K562 (cell line): ENCODE results near the gene BAIAP2. TPM values are rescaled to one million over a fixed set of nuclear protein-coding genes. Genes with fewer than 3 reads are reported as not detected.

ENCODE experiments used
- BDP1 ChIP-seq: IDR thresholded peaks from 3 replicates; pipeline ENCODE4 v1.6.1; 2011; ENCODE audit not compliant: insufficient read length, insufficient read depth
- FOS ChIP-seq: IDR thresholded peaks from 3 replicates; pipeline ENCODE4 v1.6.1; 2011; ENCODE audit not compliant: insufficient read length; ENCODE audit errors: extremely low read depth
- FOXM1 ChIP-seq, 2 experiments: fragments of 450-650 bp in 1 of 2; sonication (generic) in 1 of 2; formaldehyde crosslinking in 1 of 2; IDR thresholded peaks; 2 replicates each; pipeline versions ENCODE4 v1.6.1 to v1.9.0; 2017 to 2022; ENCODE audit warnings: low read depth in 2 of 2, mild to moderate bottlenecking in 2 of 2, missing genetic modification reagents in 1 of 2, moderate library complexity in 1 of 2
- HNRNPH1 ChIP-seq: fragments of 200-400 bp; formaldehyde crosslinking; optimal IDR thresholded peaks from 2 replicates; pipeline ENCODE3; 2017; ENCODE audit warnings: low read depth, mild to moderate bottlenecking, low read length, moderate library complexity
- JUN ChIP-seq, 2 experiments: sonication (generic) in 1 of 2; formaldehyde crosslinking in 1 of 2; IDR thresholded peaks; 2 replicates each; pipeline versions ENCODE4 v1.6.1 to v1.8.0; 2012 to 2022; ENCODE audit warnings: borderline replicate concordance in 2 of 2, mild to moderate bottlenecking in 2 of 2, improper control_type of control experiment in 1 of 2, low read depth in 1 of 2, low read length in 1 of 2, missing genetic modification reagents in 1 of 2
- MCM3 ChIP-seq: fragments of 450-650 bp; IDR thresholded peaks from 2 replicates; pipeline ENCODE4 v1.6.1; 2016
- MEF2A ChIP-seq: IDR thresholded peaks from 2 replicates; pipeline ENCODE4 v1.6.1; 2011; ENCODE audit warnings: low read depth, mild to moderate bottlenecking, low read length, moderate library complexity; ENCODE audit not compliant: control insufficient read depth
- MIER1 ChIP-seq: fragments of 450-650 bp; IDR thresholded peaks from 2 replicates; pipeline ENCODE4 v1.6.1; 2016; ENCODE audit warnings: antibody characterized with exemption, mild to moderate bottlenecking, low read depth
- PHF21A ChIP-seq: fragments of 450-650 bp; IDR thresholded peaks from 2 replicates; pipeline ENCODE4 v1.6.1; 2017; ENCODE audit warnings: low read depth, borderline replicate concordance
- SRSF9 ChIP-seq: fragments of 200-400 bp; formaldehyde crosslinking; IDR thresholded peaks from 2 replicates; pipeline ENCODE4 v1.6.1; 2017; ENCODE audit warnings: low read depth, low read length, borderline replicate concordance
- TEAD1 ChIP-seq, 2 experiments: fragments of 450-650 bp in 1 of 2; sonication (generic) in 1 of 2; formaldehyde crosslinking; IDR thresholded peaks; 2 replicates each; pipeline versions ENCODE4 v1.4.0 to v1.8.0; 2020 to 2022; ENCODE audit warnings: mild to moderate bottlenecking in 2 of 2, missing genetic modification reagents in 1 of 2
- TEAD2 ChIP-seq: fragments of 450-650 bp; IDR thresholded peaks from 2 replicates; pipeline ENCODE4 v1.6.1; 2016; ENCODE audit warnings: missing genetic modification characterization, control low read depth, missing compliant biosample characterization
- ZKSCAN1 ChIP-seq: fragments of 150-350 bp; IDR thresholded peaks from 2 replicates; pipeline ENCODE4 v1.6.1; 2016; ENCODE audit warnings: low read depth, low read length
- ZNF316 ChIP-seq: fragments of 450-650 bp; IDR thresholded peaks from 2 replicates; pipeline ENCODE4 v1.6.1; 2016
- ZNF354B ChIP-seq: fragments of 250-450 bp; sonication (Bioruptor Pico); IDR thresholded peaks from 2 replicates; pipeline ENCODE4 v1.4.0; 2020
- polyA plus RNA-seq, 8 experiments: library from polyadenylated mRNA; depleted of rRNA in 4 of 8; stranded (reverse) in 5 of 8; unstranded in 3 of 8; fragments of >200 nt; fragmentation: Nextera tagmentation in 2 of 8; fragmentation: Illumina TruSeq in 1 of 8; extraction: Ambion mirVana in 2 of 8; extraction: Trizol in 1 of 8; gene quantifications; 2 replicates each; pipeline versions ENCODE4 v1.2.1 to v1.2.3, GENCODE V29; 2011 to 2014; ENCODE audit warnings: inconsistent platforms in 1 of 8, missing spikeins in 1 of 8
- total RNA-seq, 7 experiments: library from RNA; depleted of rRNA in 6 of 7; stranded (reverse); fragments of >200 nt in 6 of 7; fragmentation: Illumina TruSeq in 2 of 7; extraction: Trizol in 2 of 7; gene quantifications; 2 replicates each; pipeline versions ENCODE4 v1.2.1 to v1.2.3, GENCODE V29; 2011 to 2021; ENCODE audit warnings: low replicate concordance in 1 of 7
- TF ChIP-seq, protein P1 (sequence below), 2 experiments: fragments of 150-350 bp in 1 of 2; IDR thresholded peaks; 2 replicates each; pipeline ENCODE4 v1.6.1; 2012 to 2016; ENCODE audit warnings: low read depth in 2 of 2, low read length in 2 of 2, mild to moderate bottlenecking in 1 of 2, moderate library complexity in 1 of 2
- TF ChIP-seq, protein P2 (sequence below): fragments of 250-450 bp; sonication (Bioruptor Pico); IDR thresholded peaks from 2 replicates; pipeline ENCODE4 v1.4.0; 2020; ENCODE audit warnings: borderline replicate concordance
- TF ChIP-seq, protein P3 (sequence below): fragments of 450-650 bp; IDR thresholded peaks from 2 replicates; pipeline ENCODE4 v1.6.1; 2016
- TF ChIP-seq, protein P4 (sequence below): sonication (generic); formaldehyde crosslinking; IDR thresholded peaks from 2 replicates; pipeline ENCODE4 v1.8.1; 2023; ENCODE audit warnings: mild to moderate bottlenecking, missing genetic modification reagents

BAIAP2 gene
- total and polyA plus RNA-seq, 9 of the 15 experiments (the other 6 are each of a cell fraction or from before 2014, with no cell fraction given), result 2.3 to 51.6 (median 18.4) TPM

DNA sequence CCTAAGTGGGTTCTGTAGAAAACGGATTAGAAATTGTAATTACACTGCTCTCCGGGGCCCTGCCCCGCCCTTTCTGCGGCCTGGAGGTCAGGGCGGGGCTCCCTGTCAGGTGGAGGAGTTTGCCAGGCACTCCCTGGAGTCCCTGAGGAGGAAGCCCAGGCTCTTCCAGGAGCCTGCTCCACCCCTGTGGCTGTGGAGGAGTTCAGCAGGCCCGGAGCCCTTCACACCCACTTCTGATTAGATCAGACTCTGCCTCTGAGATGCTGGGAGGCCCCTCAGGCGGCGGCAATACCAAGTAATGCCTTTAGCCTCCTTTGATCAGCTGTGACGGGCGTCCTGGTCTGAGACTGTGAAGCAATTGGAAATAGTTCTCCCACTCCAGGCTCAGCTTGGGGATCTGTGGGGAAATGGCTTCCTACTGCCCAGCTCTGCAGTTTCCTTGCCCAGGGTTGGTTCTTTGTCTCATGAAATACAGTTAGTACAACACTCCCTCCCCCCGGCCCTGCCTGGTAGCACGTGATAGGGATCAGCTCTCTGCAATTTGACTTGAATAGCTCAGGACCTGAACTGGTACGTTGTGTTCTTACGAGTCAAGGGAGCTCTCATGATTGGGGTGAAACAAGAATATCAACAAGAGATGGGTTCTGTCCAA is 22.3 kb downstream of the BAIAP2 start (continued):
- TF ChIP-seq ZNF354B (CRISPR knock-in tag), result no peak
- no peak for TF ChIP-seq MCM3
- TF ChIP-seq TEAD1 (CRISPR knock-in tag; IDR thresholded peaks at IDR 0.05), result no peak
- no peak for TF ChIP-seq PHF21A
- no peak for TF ChIP-seq MEF2A
- no peak for TF ChIP-seq BDP1
- TF ChIP-seq, protein P1, sequence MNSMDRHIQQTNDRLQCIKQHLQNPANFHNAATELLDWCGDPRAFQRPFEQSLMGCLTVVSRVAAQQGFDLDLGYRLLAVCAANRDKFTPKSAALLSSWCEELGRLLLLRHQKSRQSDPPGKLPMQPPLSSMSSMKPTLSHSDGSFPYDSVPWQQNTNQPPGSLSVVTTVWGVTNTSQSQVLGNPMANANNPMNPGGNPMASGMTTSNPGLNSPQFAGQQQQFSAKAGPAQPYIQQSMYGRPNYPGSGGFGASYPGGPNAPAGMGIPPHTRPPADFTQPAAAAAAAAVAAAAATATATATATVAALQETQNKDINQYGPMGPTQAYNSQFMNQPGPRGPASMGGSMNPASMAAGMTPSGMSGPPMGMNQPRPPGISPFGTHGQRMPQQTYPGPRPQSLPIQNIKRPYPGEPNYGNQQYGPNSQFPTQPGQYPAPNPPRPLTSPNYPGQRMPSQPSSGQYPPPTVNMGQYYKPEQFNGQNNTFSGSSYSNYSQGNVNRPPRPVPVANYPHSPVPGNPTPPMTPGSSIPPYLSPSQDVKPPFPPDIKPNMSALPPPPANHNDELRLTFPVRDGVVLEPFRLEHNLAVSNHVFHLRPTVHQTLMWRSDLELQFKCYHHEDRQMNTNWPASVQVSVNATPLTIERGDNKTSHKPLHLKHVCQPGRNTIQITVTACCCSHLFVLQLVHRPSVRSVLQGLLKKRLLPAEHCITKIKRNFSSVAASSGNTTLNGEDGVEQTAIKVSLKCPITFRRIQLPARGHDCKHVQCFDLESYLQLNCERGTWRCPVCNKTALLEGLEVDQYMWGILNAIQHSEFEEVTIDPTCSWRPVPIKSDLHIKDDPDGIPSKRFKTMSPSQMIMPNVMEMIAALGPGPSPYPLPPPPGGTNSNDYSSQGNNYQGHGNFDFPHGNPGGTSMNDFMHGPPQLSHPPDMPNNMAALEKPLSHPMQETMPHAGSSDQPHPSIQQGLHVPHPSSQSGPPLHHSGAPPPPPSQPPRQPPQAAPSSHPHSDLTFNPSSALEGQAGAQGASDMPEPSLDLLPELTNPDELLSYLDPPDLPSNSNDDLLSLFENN (IDR thresholded peaks at IDR 0.05; ENCODE audit: low read depth in 2 of 2, low read length in 2 of 2), result no peak
- no peak for TF ChIP-seq MIER1
- no peak for TF ChIP-seq TEAD2 (tag)
- TF ChIP-seq ZNF316, result peak; percentile 87
- TF ChIP-seq FOXM1 (IDR thresholded peaks at IDR 0.05; ENCODE audit: low read depth), result no peak
- TF ChIP-seq FOXM1 (CRISPR knock-in tag; IDR thresholded peaks at IDR 0.05; ENCODE audit: low read depth), result no peak
- TF ChIP-seq FOS, result no peak
- TF ChIP-seq, protein P2, sequence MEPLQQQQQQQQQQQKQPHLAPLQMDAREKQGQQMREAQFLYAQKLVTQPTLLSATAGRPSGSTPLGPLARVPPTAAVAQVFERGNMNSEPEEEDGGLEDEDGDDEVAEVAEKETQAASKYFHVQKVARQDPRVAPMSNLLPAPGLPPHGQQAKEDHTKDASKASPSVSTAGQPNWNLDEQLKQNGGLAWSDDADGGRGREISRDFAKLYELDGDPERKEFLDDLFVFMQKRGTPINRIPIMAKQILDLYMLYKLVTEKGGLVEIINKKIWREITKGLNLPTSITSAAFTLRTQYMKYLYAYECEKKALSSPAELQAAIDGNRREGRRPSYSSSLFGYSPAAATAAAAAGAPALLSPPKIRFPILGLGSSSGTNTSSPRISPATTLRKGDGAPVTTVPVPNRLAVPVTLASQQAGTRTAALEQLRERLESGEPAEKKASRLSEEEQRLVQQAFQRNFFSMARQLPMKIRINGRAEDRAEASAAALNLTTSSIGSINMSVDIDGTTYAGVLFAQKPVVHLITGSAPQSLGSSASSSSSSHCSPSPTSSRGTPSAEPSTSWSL (CRISPR knock-in tag), result no peak
- TF ChIP-seq SRSF9, result no peak
- 0 out of 2 replicates have a peak, but pooled peaks have one; percentile 25 for TF ChIP-seq JUN (IDR thresholded peaks at IDR 0.05; ENCODE audit: borderline replicate concordance, low read depth, low read length)
- TF ChIP-seq JUN (CRISPR knock-in tag; IDR thresholded peaks at IDR 0.05; ENCODE audit: borderline replicate concordance), result no peak
- TF ChIP-seq, protein P3, sequence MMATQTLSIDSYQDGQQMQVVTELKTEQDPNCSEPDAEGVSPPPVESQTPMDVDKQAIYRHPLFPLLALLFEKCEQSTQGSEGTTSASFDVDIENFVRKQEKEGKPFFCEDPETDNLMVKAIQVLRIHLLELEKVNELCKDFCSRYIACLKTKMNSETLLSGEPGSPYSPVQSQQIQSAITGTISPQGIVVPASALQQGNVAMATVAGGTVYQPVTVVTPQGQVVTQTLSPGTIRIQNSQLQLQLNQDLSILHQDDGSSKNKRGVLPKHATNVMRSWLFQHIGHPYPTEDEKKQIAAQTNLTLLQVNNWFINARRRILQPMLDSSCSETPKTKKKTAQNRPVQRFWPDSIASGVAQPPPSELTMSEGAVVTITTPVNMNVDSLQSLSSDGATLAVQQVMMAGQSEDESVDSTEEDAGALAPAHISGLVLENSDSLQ, result peak; percentile 47
- peak; percentile 68; the same call in 1 of the 2 replicates for TF ChIP-seq ZKSCAN1
- no peak for TF ChIP-seq HNRNPH1
- TF ChIP-seq, protein P4, sequence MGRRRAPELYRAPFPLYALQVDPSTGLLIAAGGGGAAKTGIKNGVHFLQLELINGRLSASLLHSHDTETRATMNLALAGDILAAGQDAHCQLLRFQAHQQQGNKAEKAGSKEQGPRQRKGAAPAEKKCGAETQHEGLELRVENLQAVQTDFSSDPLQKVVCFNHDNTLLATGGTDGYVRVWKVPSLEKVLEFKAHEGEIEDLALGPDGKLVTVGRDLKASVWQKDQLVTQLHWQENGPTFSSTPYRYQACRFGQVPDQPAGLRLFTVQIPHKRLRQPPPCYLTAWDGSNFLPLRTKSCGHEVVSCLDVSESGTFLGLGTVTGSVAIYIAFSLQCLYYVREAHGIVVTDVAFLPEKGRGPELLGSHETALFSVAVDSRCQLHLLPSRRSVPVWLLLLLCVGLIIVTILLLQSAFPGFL (CRISPR knock-in tag), result no peak
